Upper lobe of left lung (tissue), 4 donors: ENCODE data around the gene YDJC.

Experiments used
- EP300 ChIP-seq, 4 donors: sonication (generic); formaldehyde crosslinking; IDR thresholded peaks; one replicate each; pipeline ENCODE4 v1.5.1; 2017; ENCODE audit warnings: antibody characterized with exemption in 4 of 4, control low read depth in 2 of 4
- POLR2A ChIP-seq, 4 donors: fragments of 450-650 bp; IDR thresholded peaks; one replicate each; pipeline ENCODE4 v1.5.1; 2016 to 2017; ENCODE audit warnings: antibody characterized with exemption in 4 of 4, mild to moderate bottlenecking in 2 of 4
- TF ChIP-seq, protein P1 (sequence below), 6 experiments: fragments of 450-650 bp in 4 of 6; fragments of 200-600 bp in 2 of 6; sonication (generic) in 2 of 6; IDR thresholded peaks; one replicate each; pipeline ENCODE4 v1.5.1; 2016 to 2019; ENCODE audit warnings: antibody characterized with exemption in 6 of 6

GRCh38 chr22:21646608-21647590, 17.1 kb upstream of the YDJC start:
- TF ChIP-seq POLR2A (IDR thresholded peaks at IDR 0.05), result no peak
- TF ChIP-seq, protein P1, sequence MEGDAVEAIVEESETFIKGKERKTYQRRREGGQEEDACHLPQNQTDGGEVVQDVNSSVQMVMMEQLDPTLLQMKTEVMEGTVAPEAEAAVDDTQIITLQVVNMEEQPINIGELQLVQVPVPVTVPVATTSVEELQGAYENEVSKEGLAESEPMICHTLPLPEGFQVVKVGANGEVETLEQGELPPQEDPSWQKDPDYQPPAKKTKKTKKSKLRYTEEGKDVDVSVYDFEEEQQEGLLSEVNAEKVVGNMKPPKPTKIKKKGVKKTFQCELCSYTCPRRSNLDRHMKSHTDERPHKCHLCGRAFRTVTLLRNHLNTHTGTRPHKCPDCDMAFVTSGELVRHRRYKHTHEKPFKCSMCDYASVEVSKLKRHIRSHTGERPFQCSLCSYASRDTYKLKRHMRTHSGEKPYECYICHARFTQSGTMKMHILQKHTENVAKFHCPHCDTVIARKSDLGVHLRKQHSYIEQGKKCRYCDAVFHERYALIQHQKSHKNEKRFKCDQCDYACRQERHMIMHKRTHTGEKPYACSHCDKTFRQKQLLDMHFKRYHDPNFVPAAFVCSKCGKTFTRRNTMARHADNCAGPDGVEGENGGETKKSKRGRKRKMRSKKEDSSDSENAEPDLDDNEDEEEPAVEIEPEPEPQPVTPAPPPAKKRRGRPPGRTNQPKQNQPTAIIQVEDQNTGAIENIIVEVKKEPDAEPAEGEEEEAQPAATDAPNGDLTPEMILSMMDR (IDR thresholded peaks at IDR 0.05), result peak; percentile 68 to 85 (median 79)
- TF ChIP-seq EP300 (IDR thresholded peaks at IDR 0.05), result no peak
